Fibroblast of mammary gland (primary cell): ENCODE data around the gene HMGA1.

Experiments used
- DNase-seq: peaks from one replicate; pipeline ENCODE4 v3.0.0-alpha.2; 2010; ENCODE audit warnings: low read depth
- H3K4me3 ChIP-seq: 2 replicates; pipeline ENCODE4 v1.5.1; 2011; ENCODE audit warnings: low read depth, mild to moderate bottlenecking, low read length, moderate library complexity; ENCODE audit not compliant: control insufficient read depth
- CTCF ChIP-seq: conservative IDR thresholded peaks from 2 replicates; pipeline ENCODE4 v1.5.1; 2011; ENCODE audit warnings: low read depth, low read length, inconsistent platforms; ENCODE audit not compliant: control insufficient read depth, insufficient read depth

The HMGA1 gene

GRCh38 chr6:34205916-34206315 lies 30.8 kb upstream of the HMGA1 start:
- no peak for DNase-seq
- no peak overlapping the region for H3K4me3 ChIP-seq
- TF ChIP-seq CTCF, result no peak

- TF ChIP-seq CTCF, result no peak
- DNase-seq, result no peak
- H3K4me3 ChIP-seq, result no peak overlapping the region
These were observed 29.9 kb upstream of the HMGA1 start for GRCh38 chr6:34206726-34207125.

GRCh38 chr6:34207695-34208443 lies 28.8 kb upstream of the HMGA1 start:
- TF ChIP-seq CTCF, result no peak
- no peak overlapping the region for H3K4me3 ChIP-seq
- no peak for DNase-seq

GRCh38 chr6:34213772-34214171 lies 22.9 kb upstream of the HMGA1 start:
- TF ChIP-seq CTCF, result no peak
- H3K4me3 ChIP-seq, result no peak overlapping the region
- DNase-seq, result no peak

GRCh38 chr6:34218691-34219090 lies 18.0 kb upstream of the HMGA1 start:
- TF ChIP-seq CTCF, result no peak
- no peak for DNase-seq
- H3K4me3 ChIP-seq, result no peak overlapping the region

- no peak for TF ChIP-seq CTCF
- DNase-seq, result no peak
- H3K4me3 ChIP-seq, result peak overlapping the region; percentile 29
These were observed 13.2 kb upstream of the HMGA1 start for GRCh38 chr6:34223381-34223955.
